Panc1 (cell line): ENCODE measurements around the gene AKAP6. TPM values are rescaled to one million over a fixed set of nuclear protein-coding genes. Genes with fewer than 3 reads are reported as not detected.
"Not testable (repeated sequence)": the region's sequence is repeated elsewhere in the genome, so short reads cannot be mapped to it uniquely, and the experiment has no call there.

Source experiments
- ATAC-seq: fragments of 200-7000 bp; cut with Tn5 transposase; 2 replicates; pipeline ENCODE4 v1.9.1; 2020; ENCODE audit warnings: mild to moderate bottlenecking, moderate library complexity
- BruUV-seq: library from RNA; stranded (reverse); fragments of 400-500 nt; replicated peaks from 2 replicates; lab custom pipeline; 2021; lab: Mats Ljungman, UMichigan
- CTCF ChIA-PET: fragments of 300-600 bp; sonication (Branson Sonifier 250); formaldehyde crosslinking; loops from one replicate; lab custom pipeline; 2022; ENCODE audit warnings: antibody characterized with exemption; lab: Charles Lee
- POLR2A ChIA-PET: fragments of 300-600 bp; sonication (Branson Sonifier 250); formaldehyde crosslinking; loops from one replicate; lab custom pipeline; 2022; ENCODE audit warnings: antibody characterized with exemption; lab: Charles Lee
- DNase-seq: peaks from one replicate; pipeline ENCODE4 v3.0.0-alpha.2; 2010; ENCODE audit warnings: low read depth, low spot score
- H3K27ac ChIP-seq: 2 replicates; pipeline ENCODE4 v1.5.1; 2011; ENCODE audit warnings: mild to moderate bottlenecking, low read length, inconsistent platforms
- H3K27me3 ChIP-seq: fragments of 200-500 bp; sonication (Bioruptor generic); 2 replicates; pipeline ENCODE4 v1.6.0; 2014; ENCODE audit warnings: low read length, inconsistent platforms; ENCODE audit not compliant: control insufficient read depth, insufficient read depth
- H3K36me3 ChIP-seq: fragments of 200-500 bp; sonication (Bioruptor generic); 2 replicates; pipeline ENCODE4 v1.5.1; 2014; ENCODE audit warnings: inconsistent platforms, mild to moderate bottlenecking, low read length, moderate library complexity; ENCODE audit not compliant: control insufficient read depth, insufficient read depth
- H3K4me1 ChIP-seq: 2 replicates; pipeline ENCODE4 v1.5.1; 2011; ENCODE audit warnings: inconsistent platforms, mild to moderate bottlenecking, low read length, moderate library complexity; ENCODE audit not compliant: control insufficient read depth, insufficient read depth
- H3K4me3 ChIP-seq, 2 experiments: 2 replicates each; pipeline ENCODE4 v1.5.1; 2011 to 2012; ENCODE audit warnings: low read depth in 2 of 2, low read length in 2 of 2, mild to moderate bottlenecking in 2 of 2, inconsistent platforms in 1 of 2, moderate library complexity in 1 of 2
- H3K9me3 ChIP-seq: fragments of 200-500 bp; sonication (Bioruptor generic); 2 replicates; pipeline ENCODE4 v1.5.1; 2014; ENCODE audit warnings: low read depth, mild to moderate bottlenecking, inconsistent platforms, low read length, moderate library complexity; ENCODE audit not compliant: control insufficient read depth, insufficient read depth
- CTCF ChIP-seq: fragments of 450-650 bp; IDR thresholded peaks from 2 replicates; pipeline ENCODE4 v1.5.1; 2017; ENCODE audit warnings: mild to moderate bottlenecking
- POLR2AphosphoS5 ChIP-seq: IDR thresholded peaks from 2 replicates; pipeline ENCODE4 v1.6.1; 2012; ENCODE audit warnings: mild to moderate bottlenecking, low read depth, low read length, moderate library complexity
- REST ChIP-seq, 2 experiments: IDR thresholded peaks; 2 replicates each; pipeline ENCODE4 v1.6.1; 2011 to 2012; ENCODE audit warnings: low read depth in 2 of 2, control low read depth in 1 of 2, low read length in 1 of 2, mild to moderate bottlenecking in 1 of 2, moderate library complexity in 1 of 2; ENCODE audit not compliant: insufficient read depth in 1 of 2
- SIN3A ChIP-seq: IDR thresholded peaks from 2 replicates; pipeline ENCODE4 v1.6.1; 2012; ENCODE audit warnings: low read depth, mild to moderate bottlenecking, low read length, moderate library complexity, borderline replicate concordance; ENCODE audit not compliant: insufficient read depth
- TCF7L2 ChIP-seq: IDR thresholded peaks from 2 replicates; pipeline ENCODE4 v1.6.1; 2011; ENCODE audit warnings: mild to moderate bottlenecking, low read depth, low read length, inconsistent platforms
- in situ Hi-C: cut with HindIII; loops from 2 replicates; pipeline ENCODE4 v1.10.0; 2016; ENCODE audit warnings: low sequenced_read_pairs, low pct_unique_long_range_greater_than_20kb
- intact Hi-C: fragments of 100-400 bp; cut with micrococcal nuclease; formaldehyde crosslinking; loops from one replicate; pipeline ENCODE4 v1.10.0; 2022; ENCODE audit not compliant: unreplicated experiment
- total RNA-seq: library from RNA; stranded (reverse); gene quantifications from one replicate; pipeline ENCODE4 v1.2.1, GENCODE V29; 2021; ENCODE audit not compliant: unreplicated experiment

Gene AKAP6
- total RNA-seq, 1 experiment from 2014 or later = 0.82 TPM

DNA sequence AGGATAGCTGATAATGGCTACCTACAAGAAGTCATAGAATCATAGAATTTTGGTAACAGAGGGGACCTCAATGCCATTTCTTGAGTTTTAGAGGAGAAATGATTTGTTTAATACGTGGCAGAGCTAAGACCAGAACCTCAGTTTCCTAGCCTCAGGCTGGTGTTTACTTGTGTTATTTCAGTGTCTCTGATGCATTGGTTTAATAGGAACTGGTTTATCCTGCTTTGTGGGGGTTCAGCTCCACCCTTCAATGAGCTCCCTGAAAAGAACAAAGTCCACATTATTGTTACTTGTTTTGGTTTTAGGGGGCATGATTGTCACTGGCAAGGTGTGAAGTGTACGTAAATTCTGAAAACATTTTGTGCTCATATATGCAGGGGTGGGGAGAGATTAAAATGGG lies 55.4 kb downstream of the AKAP6 start:
- H3K27me3 ChIP-seq = no peaks in the 10 kb centered on the region
- DNase-seq (no peak), ATAC-seq (no peak)
- intact Hi-C loops (no loop called here), in situ Hi-C loops (no loop called here)
- no TSS peak for BruUV-seq
- ChIA-PET CTCF (no interaction called here), POLR2A (no interaction called here)
- no peak overlapping the region for H3K4me3 ChIP-seq
- H3K27ac ChIP-seq = no peak overlapping the region
- no peaks in the 10 kb centered on the region for H3K4me1 ChIP-seq
- TF ChIP-seq REST (IDR thresholded peaks at IDR 0.05; ENCODE audit: insufficient read depth in 1 of 2, low read depth in 2 of 2, low read length in 1 of 2) = no peak
- TF ChIP-seq CTCF = no peak
- TF ChIP-seq POLR2AphosphoS5 = no peak
- no peak for TF ChIP-seq SIN3A
- no peak for TF ChIP-seq TCF7L2
- H3K36me3 ChIP-seq = no peaks in the 10 kb centered on the region
- H3K9me3 ChIP-seq = no peaks in the 10 kb centered on the region

DNA sequence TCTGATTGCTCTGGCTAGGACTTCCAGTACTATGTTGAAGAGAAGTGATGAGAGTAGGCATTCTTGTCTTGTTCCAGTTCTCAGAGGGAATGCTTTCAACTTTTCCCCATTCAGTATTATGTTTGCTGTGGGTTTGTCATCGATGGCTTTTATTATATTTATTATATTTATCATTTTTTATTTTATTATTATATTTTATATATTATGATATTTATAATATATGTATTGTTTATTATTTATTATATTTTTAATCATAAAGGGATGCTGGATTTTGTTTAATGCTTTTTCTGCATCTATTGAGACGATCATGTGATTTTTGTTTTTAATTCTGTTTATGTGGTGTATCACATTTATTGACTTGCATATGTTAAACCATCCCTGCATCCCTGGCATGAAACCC lies 58.2 kb downstream of the AKAP6 start:
- H3K27ac ChIP-seq, intact Hi-C loops, BruUV-seq: not testable (repeated sequence)

DNA sequence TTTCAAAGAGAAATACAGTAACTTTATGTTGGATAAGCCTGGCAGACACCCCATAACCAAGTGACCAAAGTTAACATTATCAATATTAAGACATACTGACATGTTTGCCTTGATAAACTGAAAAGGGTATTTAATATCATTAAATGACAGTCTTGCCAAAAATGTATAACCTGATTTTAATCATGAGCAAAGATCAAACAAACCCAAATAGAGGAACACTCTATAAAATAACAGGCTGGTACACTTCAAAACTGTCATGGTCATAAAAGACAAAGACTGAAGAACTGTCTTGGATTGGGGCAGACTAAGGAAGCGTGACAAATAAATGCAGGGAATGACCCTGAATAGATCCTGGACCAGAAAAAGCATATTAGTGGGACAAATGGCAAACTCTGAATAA lies 64.0 kb downstream of the AKAP6 start:
- H3K27me3 ChIP-seq = no peaks in the 10 kb centered on the region
- no peaks in the 10 kb centered on the region for H3K36me3 ChIP-seq
- ATAC-seq (no peak), DNase-seq (no peak)
- no peaks in the 10 kb centered on the region for H3K4me1 ChIP-seq
- in situ Hi-C loops = no loop called here
- H3K9me3 ChIP-seq = no peaks in the 10 kb centered on the region
- ChIA-PET CTCF (no interaction called here), POLR2A (no interaction called here)
- no peak overlapping the region for H3K4me3 ChIP-seq
- no TSS peak for BruUV-seq
- TF ChIP-seq REST (IDR thresholded peaks at IDR 0.05; ENCODE audit: insufficient read depth in 1 of 2, low read depth in 2 of 2, low read length in 1 of 2) = no peak
- no peak for TF ChIP-seq POLR2AphosphoS5
- TF ChIP-seq CTCF = no peak
- TF ChIP-seq TCF7L2 = no peak
- no peak for TF ChIP-seq SIN3A
- H3K27ac ChIP-seq = no peak overlapping the region
- intact Hi-C loops = no loop called here

More for the DNA sequence above, 58.2 kb downstream of the AKAP6 start:
- in situ Hi-C loops, H3K4me3 ChIP-seq, DNase-seq, POLR2A ChIA-PET, H3K4me1 ChIP-seq, ATAC-seq, H3K36me3 ChIP-seq, H3K27me3 ChIP-seq, H3K9me3 ChIP-seq, CTCF ChIA-PET: not testable (repeated sequence)
